Keratinocyte (primary cell): ENCODE data around the gene ACO2. TPM values are rescaled to one million over a fixed set of nuclear protein-coding genes. Genes with fewer than 3 reads are reported as not detected.

Experiments used
- DNase-seq: peaks from one replicate; pipeline ENCODE4 v3.0.0-alpha.2; 2011; ENCODE audit warnings: low read depth, missing footprints, low spot score
- FAIRE-seq: peaks from 2 replicates; lab custom pipeline; 2011; peaks lifted over from hg19 to GRCh38; lab: Jason Lieb, UNC
- H2AFZ ChIP-seq: 2 replicates; pipeline ENCODE4 v1.6.0; 2012; ENCODE audit warnings: low read length, control low read depth, inconsistent platforms; ENCODE audit not compliant: control insufficient read depth
- H3K27ac ChIP-seq: 2 replicates; pipeline ENCODE4 v1.5.1; 2011; ENCODE audit warnings: low read length; ENCODE audit not compliant: control insufficient read depth, insufficient read depth
- H3K27me3 ChIP-seq: 3 replicates; pipeline ENCODE4 v1.6.0; 2011; ENCODE audit warnings: low read length; ENCODE audit not compliant: control insufficient read depth, insufficient read depth; ENCODE audit errors: extremely low read depth
- H3K36me3 ChIP-seq, 2 experiments: 2 replicates in 1 of 2; 3 replicates in 1 of 2; pipeline ENCODE4 v1.5.1; 2011; ENCODE audit warnings: low read length in 2 of 2, mild to moderate bottlenecking in 1 of 2; ENCODE audit not compliant: control insufficient read depth in 2 of 2, insufficient read depth in 2 of 2; ENCODE audit errors: extremely low read depth in 1 of 2
- H3K4me1 ChIP-seq: 3 replicates; pipeline ENCODE4 v1.5.1; 2011; ENCODE audit warnings: low read length; ENCODE audit not compliant: control insufficient read depth, insufficient read depth; ENCODE audit errors: extremely low read depth
- H3K4me2 ChIP-seq: 3 replicates; pipeline ENCODE4 v1.6.0; 2011; ENCODE audit warnings: low read depth, low read length; ENCODE audit not compliant: control insufficient read depth, insufficient read depth; ENCODE audit errors: extremely low read depth
- H3K4me3 ChIP-seq, 3 experiments: fragments of 200-600 bp in 1 of 3; sonication (generic) in 1 of 3; 2 replicates in 2 of 3; 3 replicates in 1 of 3; pipeline ENCODE4 v1.5.1; 2011 to 2016; ENCODE audit warnings: low read length in 3 of 3, mild to moderate bottlenecking in 3 of 3, control low read depth in 2 of 3, inconsistent platforms in 1 of 3, low read depth in 1 of 3, mixed read lengths in 1 of 3, mixed run types in 1 of 3, moderate library complexity in 1 of 3; ENCODE audit not compliant: control insufficient read depth in 2 of 3, insufficient read depth in 2 of 3; ENCODE audit errors: extremely low read depth in 1 of 3
- H3K79me2 ChIP-seq: 2 replicates; pipeline ENCODE4 v1.6.0; 2012; ENCODE audit warnings: low read length; ENCODE audit not compliant: control insufficient read depth, insufficient read depth
- H3K9ac ChIP-seq: 3 replicates; pipeline ENCODE4 v1.6.0; 2011; ENCODE audit warnings: low read length; ENCODE audit not compliant: control insufficient read depth, insufficient read depth; ENCODE audit errors: extremely low read depth
- H3K9me1 ChIP-seq: 3 replicates; pipeline ENCODE4 v1.6.0; 2011; ENCODE audit warnings: low read length; ENCODE audit not compliant: control insufficient read depth, insufficient read depth; ENCODE audit errors: extremely low read depth
- H3K9me3 ChIP-seq: 2 replicates; pipeline ENCODE4 v1.5.1; 2012; ENCODE audit warnings: low read depth, low read length; ENCODE audit not compliant: control insufficient read depth
- H4K20me1 ChIP-seq: 3 replicates; pipeline ENCODE4 v1.6.0; 2011; ENCODE audit warnings: low read length; ENCODE audit not compliant: control insufficient read depth, insufficient read depth; ENCODE audit errors: extremely low read depth
- CTCF ChIP-seq, 3 experiments: IDR thresholded peaks in 1 of 3; conservative IDR thresholded peaks in 1 of 3; optimal IDR thresholded peaks in 1 of 3; 2 replicates in 2 of 3; 3 replicates in 1 of 3; pipeline versions ENCODE3 to v1.5.1; 2011; ENCODE audit warnings: low read length in 3 of 3, mild to moderate bottlenecking in 3 of 3, moderate library complexity in 2 of 3, control low read depth in 1 of 3, inconsistent platforms in 1 of 3; ENCODE audit not compliant: insufficient read depth in 2 of 3; ENCODE audit errors: extremely low read depth in 1 of 3
- EZH2 ChIP-seq: IDR thresholded peaks from one replicate; pipeline ENCODE4 v1.6.1; 2012; ENCODE audit warnings: inconsistent platforms, mild to moderate bottlenecking, low read length, moderate library complexity
- dilution Hi-C: fragments of 300-500 bp; cut with MboI; formaldehyde crosslinking; loops from one replicate; pipeline ENCODE4 v1.7.0; 2020; ENCODE audit warnings: low sequenced_read_pairs; ENCODE audit not compliant: extremely low pct_ligation_motif_present
- polyA plus RNA-seq, 5 experiments: library from polyadenylated mRNA; depleted of rRNA in 3 of 5; stranded (reverse) in 3 of 5; stranded (forward) in 1 of 5; unstranded in 1 of 5; fragments of >200 nt; gene quantifications; 1 replicate in 1 of 5; 2 replicates in 3 of 5; 3 replicates in 1 of 5; pipeline versions ENCODE4 v1.2.1 to v1.2.3, GENCODE V29; 2011 to 2012; ENCODE audit warnings: missing spikeins in 2 of 5, low read depth in 1 of 5, low replicate concordance in 1 of 5

Gene ACO2
- polyA plus RNA-seq, 1 donor (not counting 4 experiments of a cell fraction or from before 2014, with no cell fraction given): 37.2 TPM

DNA sequence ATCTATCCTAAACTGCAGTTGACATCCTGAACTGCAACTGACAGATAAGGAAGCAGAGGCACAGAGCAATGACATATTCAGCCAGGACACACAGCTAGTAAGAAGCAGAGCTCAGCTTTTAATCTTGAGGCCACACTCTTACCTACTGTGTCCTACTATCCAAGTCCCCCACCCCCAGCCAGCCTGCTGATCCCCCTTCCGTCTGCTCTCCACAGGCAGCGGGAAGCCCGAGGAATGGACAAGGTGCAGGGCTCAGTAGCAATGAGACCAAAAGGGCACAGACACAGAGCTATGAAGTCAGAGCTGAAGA, 71.0 kb downstream of the ACO2 start:
- Histone ChIP-seq H3K79me2 (peaks cover 52% of the 10 kb centered on the region), H3K4me1 (peaks cover 9% of the 10 kb centered on the region), H3K27ac (no peak overlapping the region), H3K36me3 (peaks cover 14 to 15% of the 10 kb centered on the region in 2 experiments), H3K4me2 (no peak overlapping the region), H3K4me3 (no peak overlapping the region), H2AFZ (no peak overlapping the region), H3K9me3 (no peaks in the 10 kb centered on the region), H3K9ac (no peak overlapping the region), H4K20me1 (peaks cover 4% of the 10 kb centered on the region), H3K9me1 (peaks cover 2% of the 10 kb centered on the region), H3K27me3 (no peaks in the 10 kb centered on the region)
- FAIRE-seq: no peak
- dilution Hi-C loops: no loop called here
- no peak for DNase-seq
- no peak for TF ChIP-seq CTCF (optimal IDR thresholded peaks at IDR 0.05 in 1 of 3, IDR thresholded peaks at IDR 0.05 in 1 of 3, conservative IDR thresholded peaks at IDR 0.05 in 1 of 3; ENCODE audit: extremely low read depth in 1 of 3, insufficient read depth in 2 of 3, low read length in 3 of 3)
- TF ChIP-seq EZH2: no peak

GRCh38 chr22:41540365-41540764, 71.4 kb downstream of the ACO2 start:
- H3K27me3 ChIP-seq: no peaks in the 10 kb centered on the region
- no peak overlapping the region for H3K27ac ChIP-seq
- TF ChIP-seq EZH2: no peak
- TF ChIP-seq CTCF (optimal IDR thresholded peaks at IDR 0.05 in 1 of 3, IDR thresholded peaks at IDR 0.05 in 1 of 3, conservative IDR thresholded peaks at IDR 0.05 in 1 of 3; ENCODE audit: extremely low read depth in 1 of 3, insufficient read depth in 2 of 3, low read length in 3 of 3): no peak
- H3K4me3 ChIP-seq: no peak overlapping the region
- no peaks in the 10 kb centered on the region for H3K9me3 ChIP-seq
- H2AFZ ChIP-seq: no peak overlapping the region
- peaks cover 4% of the 10 kb centered on the region for H4K20me1 ChIP-seq
- DNase-seq: no peak
- no peak for FAIRE-seq
- H3K4me2 ChIP-seq: no peak overlapping the region
- H3K9me1 ChIP-seq: peaks cover 2% of the 10 kb centered on the region
- no peak overlapping the region for H3K9ac ChIP-seq
- peaks cover 14 to 15% of the 10 kb centered on the region in 2 experiments for H3K36me3 ChIP-seq
- peaks cover 9% of the 10 kb centered on the region for H3K4me1 ChIP-seq
- dilution Hi-C loops: no loop called here
- peaks cover 52% of the 10 kb centered on the region for H3K79me2 ChIP-seq
